C4-2B (cell line): ENCODE data around the gene MRPS18A.

Experiments
- H3K27ac ChIP-seq: fragments of 450-650 bp; 2 replicates; pipeline ENCODE4 v1.5.1; 2017
- ZFX ChIP-seq: fragments of 450-650 bp; IDR thresholded peaks from 2 replicates; pipeline ENCODE4 v1.6.1; 2017
- TF ChIP-seq, protein P1 (sequence below): fragments of 450-650 bp; conservative IDR thresholded peaks from 2 replicates; pipeline ENCODE4 v1.5.1; 2017; ENCODE audit warnings: mild to moderate bottlenecking

MRPS18A gene

DNA sequence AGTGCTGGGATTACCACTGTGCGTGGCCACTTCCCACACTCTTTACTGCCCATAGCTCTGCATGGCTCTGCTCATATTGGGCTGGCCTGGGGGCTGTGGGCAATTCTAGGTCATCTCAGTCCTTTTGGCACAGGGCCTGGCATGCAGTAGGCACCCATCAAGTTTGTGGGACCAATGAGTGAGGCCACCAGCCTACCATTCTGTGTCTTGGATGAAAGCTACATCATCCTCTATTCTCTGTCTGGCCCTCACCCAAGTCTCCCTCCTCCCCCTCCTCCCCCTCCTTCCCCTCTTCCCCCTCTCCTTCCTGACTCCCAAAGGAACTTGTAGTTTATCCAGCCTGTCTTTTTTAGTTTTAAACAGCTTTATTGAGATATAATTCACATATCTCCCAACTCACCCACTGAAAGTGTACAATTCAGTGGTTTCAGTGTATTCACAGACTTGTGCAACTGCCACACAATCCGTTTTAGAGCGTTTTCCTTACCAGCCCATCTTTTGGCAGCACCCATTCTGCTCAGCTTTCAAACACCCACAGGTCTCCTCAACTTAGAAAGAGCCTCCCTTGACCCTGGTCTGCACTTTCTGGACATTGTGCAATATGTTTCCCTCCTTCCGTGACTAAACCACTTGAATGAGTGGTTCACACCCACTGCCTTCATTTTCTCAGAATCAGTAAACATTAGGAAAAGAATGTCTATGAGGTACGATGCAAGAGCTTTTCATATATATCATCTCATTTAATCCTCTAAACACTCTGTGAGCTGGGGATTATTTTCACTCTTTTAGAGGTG is 21.5 kb upstream of the MRPS18A start:
- no peak overlapping the region for H3K27ac ChIP-seq
- TF ChIP-seq ZFX: no peak
- TF ChIP-seq, protein P1, sequence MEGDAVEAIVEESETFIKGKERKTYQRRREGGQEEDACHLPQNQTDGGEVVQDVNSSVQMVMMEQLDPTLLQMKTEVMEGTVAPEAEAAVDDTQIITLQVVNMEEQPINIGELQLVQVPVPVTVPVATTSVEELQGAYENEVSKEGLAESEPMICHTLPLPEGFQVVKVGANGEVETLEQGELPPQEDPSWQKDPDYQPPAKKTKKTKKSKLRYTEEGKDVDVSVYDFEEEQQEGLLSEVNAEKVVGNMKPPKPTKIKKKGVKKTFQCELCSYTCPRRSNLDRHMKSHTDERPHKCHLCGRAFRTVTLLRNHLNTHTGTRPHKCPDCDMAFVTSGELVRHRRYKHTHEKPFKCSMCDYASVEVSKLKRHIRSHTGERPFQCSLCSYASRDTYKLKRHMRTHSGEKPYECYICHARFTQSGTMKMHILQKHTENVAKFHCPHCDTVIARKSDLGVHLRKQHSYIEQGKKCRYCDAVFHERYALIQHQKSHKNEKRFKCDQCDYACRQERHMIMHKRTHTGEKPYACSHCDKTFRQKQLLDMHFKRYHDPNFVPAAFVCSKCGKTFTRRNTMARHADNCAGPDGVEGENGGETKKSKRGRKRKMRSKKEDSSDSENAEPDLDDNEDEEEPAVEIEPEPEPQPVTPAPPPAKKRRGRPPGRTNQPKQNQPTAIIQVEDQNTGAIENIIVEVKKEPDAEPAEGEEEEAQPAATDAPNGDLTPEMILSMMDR: no peak

- TF ChIP-seq ZFX: no peak
- peak overlapping the region; percentile 91 for H3K27ac ChIP-seq
Measured at GRCh38 chr6:43707767-43708166, 20.2 kb upstream of the MRPS18A start.

GRCh38 chr6:43707269-43707668 is 19.7 kb upstream of the MRPS18A start:
- TF ChIP-seq, protein P1: no peak
- no peak for TF ChIP-seq ZFX

DNA sequence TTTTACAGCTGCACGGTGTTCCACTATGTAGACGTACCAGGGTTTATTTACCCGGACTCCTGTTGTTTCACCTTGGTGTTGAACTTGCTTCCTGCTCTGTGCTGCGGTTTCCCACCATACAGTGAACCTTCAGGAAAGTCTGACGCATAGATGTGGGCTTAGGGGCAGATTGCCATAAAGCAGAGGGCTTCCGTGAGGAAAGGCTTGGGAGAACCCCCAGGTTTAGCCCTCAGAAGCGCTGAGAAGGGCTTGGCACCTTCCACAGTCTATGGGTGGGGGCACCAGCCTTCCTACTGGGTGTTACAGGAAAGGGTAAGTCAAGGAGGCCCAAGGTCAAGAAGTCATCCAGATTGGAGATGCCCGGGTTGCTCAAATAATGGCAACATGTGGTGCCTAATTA is 19.2 kb upstream of the MRPS18A start:
- H3K27ac ChIP-seq: peak overlapping the region; percentile 91
- no peak for TF ChIP-seq ZFX
- TF ChIP-seq, protein P1: no peak

More at GRCh38 chr6:43707269-43707668, 19.7 kb upstream of the MRPS18A start:
- peak overlapping the region; percentile 91 for H3K27ac ChIP-seq

DNA sequence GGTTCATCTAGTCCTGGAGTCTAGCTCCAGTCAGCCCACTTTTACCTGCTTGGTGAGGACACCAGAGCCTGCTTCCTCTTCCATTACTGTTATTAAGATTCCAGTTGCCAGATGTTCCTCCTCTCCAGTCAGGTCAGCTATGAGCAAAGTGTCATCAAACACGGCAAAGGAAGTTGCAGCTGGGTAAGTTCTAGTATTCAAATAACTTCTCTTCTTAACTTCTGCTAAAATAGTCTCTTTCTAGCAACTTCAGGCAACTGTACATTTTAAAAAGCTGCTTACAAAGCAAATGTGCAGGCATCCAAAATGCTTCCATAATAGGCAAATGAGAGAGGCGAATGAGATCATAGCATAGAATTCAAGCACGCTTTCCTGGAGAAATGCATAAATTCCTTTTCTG is 18.4 kb upstream of the MRPS18A start:
- peak overlapping the region; percentile 91 for H3K27ac ChIP-seq

GRCh38 chr6:43703512-43704429 is 16.2 kb upstream of the MRPS18A start:
- TF ChIP-seq, protein P1: no peak
- no peak for TF ChIP-seq ZFX
- peak overlapping the region; percentile 91 for H3K27ac ChIP-seq

More for the DNA sequence above, 18.4 kb upstream of the MRPS18A start:
- no peak for TF ChIP-seq ZFX
- TF ChIP-seq, protein P1: no peak

- TF ChIP-seq ZFX: no peak
- TF ChIP-seq, protein P1: no peak
Measured at GRCh38 chr6:43702534-43703440, 15.2 kb upstream of the MRPS18A start.

More at GRCh38 chr6:43702534-43703440, 15.2 kb upstream of the MRPS18A start:
- H3K27ac ChIP-seq: peak overlapping the region; percentile 13
